ENCODE results near the gene TBC1D10B.
"Not testable (repeated sequence)": the region's sequence is repeated elsewhere in the genome, so short reads cannot be mapped to it uniquely, and the experiment has no call there.

Gene TBC1D10B

GRCh38 chr16:30324220-30324619 is 46.1 kb downstream of the TBC1D10B start:
- not testable (repeated sequence) for FAIRE-seq

- FAIRE-seq = not testable (repeated sequence)
Measured at GRCh38 chr16:30318647-30319046, 51.6 kb downstream of the TBC1D10B start.

- FAIRE-seq = not testable (repeated sequence)
Measured at GRCh38 chr16:30310937-30311336, 59.4 kb downstream of the TBC1D10B start.

GRCh38 chr16:30309255-30309654 is 61.0 kb downstream of the TBC1D10B start:
- not testable (repeated sequence) for FAIRE-seq
